GM12873 (cell line): ENCODE results near the gene IL11.
A peak's percentile ranks its signal among the peaks of the same experiment; 100 is the strongest.

Experiments used
- TF ChIP-seq, protein P1 (sequence below): IDR thresholded peaks from 2 replicates; pipeline ENCODE4 v1.5.1; 2012; ENCODE audit warnings: low read depth, mild to moderate bottlenecking, moderate library complexity, low read length, control low read depth; ENCODE audit not compliant: insufficient read depth; ENCODE audit errors: missing control alignments

The IL11 gene

DNA sequence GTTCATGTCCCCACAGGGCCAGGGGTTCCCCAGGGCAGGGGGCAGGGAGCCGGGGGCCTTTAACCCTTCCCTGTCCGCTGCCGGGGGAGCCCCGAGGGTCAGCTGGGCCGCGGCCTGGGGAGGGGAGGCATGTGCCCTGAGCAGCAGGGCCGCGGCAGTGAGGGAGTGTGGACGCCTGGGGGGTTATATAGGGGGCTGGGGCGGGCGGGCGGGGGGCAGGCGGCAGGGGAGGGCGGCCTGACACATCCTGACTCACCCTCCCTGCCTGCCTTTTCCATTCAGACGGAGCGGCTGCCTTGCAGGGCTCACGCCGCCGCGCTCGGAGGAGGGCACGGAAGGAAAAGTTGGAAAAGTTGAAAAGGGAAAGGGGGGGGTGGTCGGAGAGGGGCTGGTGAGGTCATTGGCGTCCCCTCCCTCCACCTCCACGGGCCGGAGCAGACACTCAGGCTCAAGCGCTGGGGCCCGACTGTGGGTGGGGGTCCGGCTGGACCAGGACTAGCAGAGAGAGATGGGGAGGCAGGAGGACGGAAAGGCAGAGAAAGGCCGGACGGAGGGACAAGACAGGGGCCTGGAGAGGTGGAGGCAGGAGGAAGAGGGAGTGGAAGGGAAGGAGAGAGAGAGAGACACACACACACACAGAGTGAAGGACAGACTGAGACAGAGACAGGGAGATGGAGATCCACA, at the start of gene IL11:
IL11 (minus strand) TSS at position 159 of the 684 bp plus-strand sequence; CDS start at position 6, 153 bp downstream.
- TF ChIP-seq, protein P1, sequence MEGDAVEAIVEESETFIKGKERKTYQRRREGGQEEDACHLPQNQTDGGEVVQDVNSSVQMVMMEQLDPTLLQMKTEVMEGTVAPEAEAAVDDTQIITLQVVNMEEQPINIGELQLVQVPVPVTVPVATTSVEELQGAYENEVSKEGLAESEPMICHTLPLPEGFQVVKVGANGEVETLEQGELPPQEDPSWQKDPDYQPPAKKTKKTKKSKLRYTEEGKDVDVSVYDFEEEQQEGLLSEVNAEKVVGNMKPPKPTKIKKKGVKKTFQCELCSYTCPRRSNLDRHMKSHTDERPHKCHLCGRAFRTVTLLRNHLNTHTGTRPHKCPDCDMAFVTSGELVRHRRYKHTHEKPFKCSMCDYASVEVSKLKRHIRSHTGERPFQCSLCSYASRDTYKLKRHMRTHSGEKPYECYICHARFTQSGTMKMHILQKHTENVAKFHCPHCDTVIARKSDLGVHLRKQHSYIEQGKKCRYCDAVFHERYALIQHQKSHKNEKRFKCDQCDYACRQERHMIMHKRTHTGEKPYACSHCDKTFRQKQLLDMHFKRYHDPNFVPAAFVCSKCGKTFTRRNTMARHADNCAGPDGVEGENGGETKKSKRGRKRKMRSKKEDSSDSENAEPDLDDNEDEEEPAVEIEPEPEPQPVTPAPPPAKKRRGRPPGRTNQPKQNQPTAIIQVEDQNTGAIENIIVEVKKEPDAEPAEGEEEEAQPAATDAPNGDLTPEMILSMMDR, result no peak

DNA sequence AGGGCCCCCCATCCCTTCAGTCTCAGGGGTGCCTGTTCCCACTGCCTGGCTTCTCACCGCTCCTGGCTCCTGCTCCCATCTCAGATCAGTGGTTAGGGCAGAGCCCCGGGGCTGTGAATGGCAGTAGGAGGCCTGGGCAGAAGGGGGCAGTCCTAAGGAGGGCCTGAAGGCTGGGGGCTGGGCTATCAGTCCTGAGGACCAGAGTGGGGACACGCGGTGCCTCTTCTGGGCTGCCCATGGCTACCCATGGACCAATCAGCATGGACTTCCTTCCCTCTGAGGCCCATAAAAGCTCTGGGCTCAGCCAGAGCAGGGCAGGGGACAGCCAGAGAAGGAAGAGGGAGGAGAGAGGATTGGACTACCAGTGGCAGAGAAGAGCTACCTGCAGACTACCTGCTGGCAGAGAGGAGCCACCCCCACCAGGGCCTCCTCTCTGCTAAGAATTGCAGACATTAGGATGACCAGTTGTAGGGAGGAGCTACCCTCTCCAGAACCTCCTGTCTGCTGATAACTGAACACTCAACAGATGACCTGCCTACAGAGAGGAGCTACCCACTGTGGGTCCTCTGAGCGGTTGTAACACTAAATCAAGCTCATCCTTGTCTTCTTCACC, 49.5 kb upstream of the IL11 start:
- TF ChIP-seq, protein P1, result no peak

DNA sequence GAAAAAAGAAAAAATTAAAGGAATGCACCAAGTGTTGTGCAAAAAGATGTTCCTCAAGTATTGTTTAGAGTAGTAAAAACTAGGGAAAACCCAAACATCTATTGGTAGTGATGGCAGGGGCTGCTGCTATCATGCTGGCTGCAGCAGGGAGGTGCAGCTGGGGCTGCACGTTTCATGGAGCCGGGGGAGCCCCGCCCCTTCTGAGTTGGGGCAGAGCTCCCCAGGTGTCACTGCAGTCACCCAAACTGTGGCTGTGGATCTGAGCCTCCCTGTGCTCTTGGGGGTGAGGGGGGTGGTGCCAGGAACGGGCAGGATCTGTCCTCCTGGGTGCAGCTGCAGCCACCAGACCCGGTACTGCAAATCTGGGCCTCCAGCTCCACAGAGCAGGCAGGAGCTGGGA, 48.8 kb upstream of the IL11 start:
- TF ChIP-seq, protein P1, result no peak

DNA sequence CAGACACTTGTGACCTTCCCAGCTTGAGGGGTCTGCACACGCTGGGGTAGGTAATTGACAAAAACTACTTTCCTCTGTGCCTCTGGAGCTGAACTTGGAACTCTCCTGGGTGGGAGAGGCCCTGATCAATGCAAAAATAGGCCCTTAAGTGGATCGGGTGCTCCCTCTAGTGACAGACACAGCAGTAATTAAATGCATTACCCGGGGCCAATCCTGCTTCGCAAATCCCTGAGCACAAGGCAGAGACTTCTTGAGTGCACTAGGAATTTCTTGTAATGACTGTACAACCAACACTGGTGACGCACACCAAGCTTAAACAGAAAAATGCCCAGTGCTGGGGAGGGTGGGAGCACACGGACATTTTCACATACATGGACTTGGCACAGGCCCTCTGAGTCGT, 47.9 kb upstream of the IL11 start:
- TF ChIP-seq, protein P1, result peak; percentile 72

DNA sequence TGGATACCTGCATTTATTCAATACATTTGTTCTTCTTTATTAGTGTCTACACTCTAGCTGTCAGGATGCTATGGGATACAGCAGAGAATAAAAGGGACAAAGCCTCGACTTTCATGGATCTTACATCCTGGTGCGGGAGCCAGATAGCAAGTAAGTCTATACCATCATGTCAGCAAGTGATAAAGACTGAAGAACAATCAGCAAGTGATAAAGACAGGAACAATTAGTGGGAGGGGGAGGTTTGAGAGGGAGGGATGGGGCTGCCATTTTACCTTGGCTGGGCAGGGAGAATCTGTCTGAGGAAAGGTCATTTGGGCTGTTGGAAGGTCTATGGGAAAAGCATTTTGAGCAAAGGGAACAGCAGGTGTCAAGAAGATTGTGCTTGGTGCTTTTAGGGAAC, 39.9 kb upstream of the IL11 start:
- TF ChIP-seq, protein P1, result no peak

DNA sequence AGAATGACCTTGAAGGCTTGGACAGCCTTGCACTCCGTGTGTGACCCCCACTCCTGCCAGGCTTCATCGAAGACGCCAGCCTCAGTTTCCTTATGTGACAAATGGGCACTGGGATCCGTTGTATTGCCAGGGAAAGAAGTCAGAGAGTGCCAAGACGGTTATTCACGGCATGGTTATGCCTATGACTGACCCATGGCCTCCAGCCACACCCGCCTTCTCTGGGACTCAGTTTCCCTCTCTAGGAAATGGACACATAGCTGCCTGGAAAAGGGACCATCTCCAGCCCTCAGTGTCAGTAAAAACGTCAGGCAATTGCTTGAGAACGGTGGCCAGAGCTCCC, 38.2 kb upstream of the IL11 start:
- TF ChIP-seq, protein P1, result no peak

DNA sequence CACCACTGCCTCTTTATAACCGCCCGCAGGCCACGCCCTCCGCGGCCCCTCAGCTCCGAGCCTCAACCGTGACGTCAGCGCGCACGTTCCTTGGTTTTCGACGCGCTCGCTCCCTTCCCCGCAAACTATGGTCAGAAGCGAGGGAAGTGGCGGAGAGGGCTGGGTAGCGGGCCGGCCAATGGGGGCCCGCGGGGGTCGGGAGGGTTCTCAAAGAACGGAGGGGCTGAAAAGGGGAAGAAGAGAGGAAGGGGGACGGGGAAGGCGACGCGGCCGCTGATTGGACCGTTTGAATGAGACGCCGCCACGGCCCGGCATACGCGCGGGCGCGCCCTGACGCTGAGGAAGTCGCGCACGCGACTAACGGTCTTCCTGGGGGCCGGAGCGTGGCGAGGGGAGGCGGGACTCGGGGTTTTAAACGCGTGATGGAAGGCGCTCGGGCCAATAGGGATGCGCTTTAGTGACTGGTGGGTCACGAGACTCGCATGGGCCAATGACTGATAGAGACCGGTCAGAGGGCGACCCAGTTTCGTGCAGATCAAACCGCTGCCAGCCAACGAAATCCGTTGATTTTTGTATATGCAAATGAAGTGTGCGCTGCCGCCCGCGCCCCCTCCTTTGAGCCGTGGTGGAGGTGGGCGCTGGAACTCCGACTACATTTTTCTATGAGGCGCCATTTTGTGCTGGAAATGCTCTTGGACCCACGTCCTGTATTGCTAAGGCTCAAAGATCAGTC, 37.7 kb upstream of the IL11 start:
- TF ChIP-seq, protein P1, result no peak
